GM20431 (cell line): ENCODE results near the gene RABGAP1L.
"Not testable (repeated sequence)": the region's sequence is repeated elsewhere in the genome, so short reads cannot be mapped to it uniquely, and the experiment has no call there.

ENCODE experiments used
- in situ Hi-C: fragments of 300-500 bp; cut with MseI, MboI; formaldehyde crosslinking; loops from one replicate; pipeline ENCODE4 v1.15.0; 2020; ENCODE audit warnings: low sequenced_read_pairs; ENCODE audit not compliant: unreplicated experiment

Gene RABGAP1L

GRCh38 chr1:174626031-174627025 is 467.0 kb downstream of the RABGAP1L start:
- in situ Hi-C loops: no loop called here

- in situ Hi-C loops: no loop called here
Observed at GRCh38 chr1:174637487-174637886, 478.2 kb downstream of the RABGAP1L start.

- in situ Hi-C loops: no loop called here
Observed at GRCh38 chr1:174639461-174639860, 480.1 kb downstream of the RABGAP1L start.

GRCh38 chr1:174640783-174641182 is 481.5 kb downstream of the RABGAP1L start:
- in situ Hi-C loops: no loop called here

- in situ Hi-C loops: no loop called here
Observed at GRCh38 chr1:174642393-174642792, 483.1 kb downstream of the RABGAP1L start.

- in situ Hi-C loops: no loop called here
Observed at GRCh38 chr1:174643206-174643605, 483.9 kb downstream of the RABGAP1L start.

- in situ Hi-C loops: not testable (repeated sequence)
Observed at GRCh38 chr1:174649572-174649971, 490.3 kb downstream of the RABGAP1L start.

GRCh38 chr1:174652569-174653280 is 493.4 kb downstream of the RABGAP1L start:
- in situ Hi-C loops: no loop called here

GRCh38 chr1:174654560-174654959 is 495.2 kb downstream of the RABGAP1L start:
- in situ Hi-C loops: no loop called here

GRCh38 chr1:174656409-174657059 is 497.2 kb downstream of the RABGAP1L start:
- in situ Hi-C loops: no loop called here

GRCh38 chr1:174657411-174657810 is 498.1 kb downstream of the RABGAP1L start:
- in situ Hi-C loops: no loop called here

- in situ Hi-C loops: no loop called here
Observed at GRCh38 chr1:174657893-174658292, 498.6 kb downstream of the RABGAP1L start.

- in situ Hi-C loops: no loop called here
Observed at GRCh38 chr1:174659823-174660222, 500.5 kb downstream of the RABGAP1L start.

- in situ Hi-C loops: no loop called here
Observed at GRCh38 chr1:174660476-174660875, 501.2 kb downstream of the RABGAP1L start.

- in situ Hi-C loops: no loop called here
Observed at GRCh38 chr1:174663358-174663757, 504.0 kb downstream of the RABGAP1L start.

GRCh38 chr1:174666248-174666647 is 506.9 kb downstream of the RABGAP1L start:
- in situ Hi-C loops: no loop called here

GRCh38 chr1:174671826-174672225 is 512.5 kb downstream of the RABGAP1L start:
- in situ Hi-C loops: no loop called here

- in situ Hi-C loops: no loop called here
Observed at GRCh38 chr1:174676856-174677255, 517.5 kb downstream of the RABGAP1L start.

- in situ Hi-C loops: no loop called here
Observed at GRCh38 chr1:174678657-174679056, 519.3 kb downstream of the RABGAP1L start.

- in situ Hi-C loops: no loop called here
Observed at GRCh38 chr1:174680101-174680500, 520.8 kb downstream of the RABGAP1L start.
